Endothelial cell of hepatic sinusoid (primary cell): Measurements from ENCODE around the gene RTBDN.

Experiments
- in situ Hi-C: cut with HindIII; loops from 2 replicates; pipeline ENCODE4 v1.10.0; 2017; ENCODE audit warnings: low sequenced_read_pairs

The RTBDN gene

DNA sequence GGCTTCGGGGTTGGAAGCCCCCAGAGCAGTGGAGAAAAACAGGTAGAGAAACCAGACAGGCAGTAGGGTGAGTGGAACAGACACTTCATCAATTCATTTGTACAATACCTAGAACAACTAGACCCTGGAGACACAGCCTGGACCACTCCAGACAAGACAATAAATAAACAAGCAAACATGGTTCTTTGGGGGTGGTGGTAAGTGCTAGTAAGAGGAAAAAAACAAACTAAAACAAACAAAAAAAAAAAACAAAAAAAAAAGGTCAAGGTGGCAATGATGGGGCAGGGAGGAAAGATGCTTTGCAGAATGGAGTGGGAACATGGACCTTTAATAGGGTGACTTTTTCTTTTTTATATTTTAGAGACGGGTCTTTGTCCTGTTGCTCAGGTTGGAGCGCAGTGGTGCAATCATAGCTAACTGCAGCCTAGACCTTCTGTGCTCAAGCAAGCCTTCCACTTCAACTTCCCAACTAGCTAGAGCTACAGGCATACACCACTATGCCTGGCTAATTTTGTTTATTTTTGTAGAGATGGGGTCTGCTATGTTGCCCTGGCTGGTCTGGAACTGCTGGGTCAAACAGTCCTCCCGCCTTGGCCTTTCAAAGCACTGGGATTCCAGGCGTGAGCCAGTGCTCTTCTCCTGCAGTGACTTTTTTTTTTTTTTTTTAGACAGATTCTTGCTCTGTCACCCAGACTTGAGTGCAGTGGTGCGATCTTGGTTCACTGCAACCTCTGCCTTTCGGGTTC is 40.0 kb downstream of the RTBDN start:
- in situ Hi-C loops = no loop called here

DNA sequence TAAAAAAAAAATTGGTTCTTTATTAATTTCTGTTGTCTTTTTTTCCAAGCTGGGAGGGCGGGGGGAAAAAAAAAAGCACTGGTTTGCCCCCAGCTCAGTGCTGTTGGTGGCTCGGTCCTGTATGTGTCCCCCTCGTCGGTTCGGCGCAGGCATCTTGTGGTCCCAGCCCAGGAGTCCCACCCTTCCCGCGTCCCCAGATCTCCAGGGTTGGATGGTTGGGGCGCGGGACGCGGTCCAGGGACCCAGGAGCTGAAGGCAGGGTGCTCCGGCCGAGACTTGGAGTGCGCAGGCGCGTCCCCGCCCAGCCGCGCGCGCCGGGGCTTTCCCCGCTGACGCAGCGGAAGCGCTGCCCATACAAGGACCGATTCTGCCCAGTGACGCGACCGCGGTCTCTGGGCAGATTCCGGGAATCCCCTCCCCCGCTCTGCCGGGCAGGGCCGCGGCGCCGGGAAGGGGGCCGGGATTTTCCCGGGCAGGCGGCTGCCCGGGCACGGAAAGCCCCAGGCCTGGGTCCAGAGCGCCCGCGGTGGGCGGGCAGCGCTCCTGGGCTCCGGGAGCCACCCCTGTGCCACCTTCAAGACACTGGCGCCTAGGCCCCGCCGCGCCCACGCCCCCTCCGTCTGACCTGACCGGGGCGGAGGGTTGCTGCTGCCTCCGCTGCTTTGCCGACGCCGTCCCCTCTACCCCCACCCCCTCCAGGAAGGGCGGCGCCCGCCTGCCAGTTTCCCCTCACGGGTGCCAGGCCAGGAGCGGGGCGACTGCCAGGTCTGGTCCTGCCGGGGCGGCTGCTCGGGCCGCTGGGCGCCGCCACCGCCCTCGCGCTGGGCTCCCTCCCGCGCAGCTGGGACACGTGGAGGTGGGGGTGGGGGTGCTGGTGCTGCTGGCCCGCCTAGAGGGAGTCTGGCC is 40.8 kb downstream of the RTBDN start:
- in situ Hi-C loops = no loop called here

DNA sequence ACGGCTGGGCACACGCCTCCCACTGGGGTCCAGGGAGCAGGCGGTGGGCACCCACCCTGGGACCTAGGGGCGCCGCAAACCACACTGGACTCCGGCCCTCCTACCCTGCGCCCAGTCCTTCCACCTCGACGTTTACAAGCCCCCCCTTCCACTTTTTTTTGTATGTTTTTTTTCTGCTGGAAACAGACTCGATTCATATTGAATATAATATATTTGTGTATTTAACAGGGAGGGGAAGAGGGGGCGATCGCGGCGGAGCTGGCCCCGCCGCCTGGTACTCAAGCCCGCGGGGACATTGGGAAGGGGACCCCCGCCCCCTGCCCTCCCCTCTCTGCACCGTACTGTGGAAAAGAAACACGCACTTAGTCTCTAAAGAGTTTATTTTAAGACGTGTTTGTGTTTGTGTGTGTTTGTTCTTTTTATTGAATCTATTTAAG is 41.5 kb downstream of the RTBDN start:
- in situ Hi-C loops = no loop called here

DNA sequence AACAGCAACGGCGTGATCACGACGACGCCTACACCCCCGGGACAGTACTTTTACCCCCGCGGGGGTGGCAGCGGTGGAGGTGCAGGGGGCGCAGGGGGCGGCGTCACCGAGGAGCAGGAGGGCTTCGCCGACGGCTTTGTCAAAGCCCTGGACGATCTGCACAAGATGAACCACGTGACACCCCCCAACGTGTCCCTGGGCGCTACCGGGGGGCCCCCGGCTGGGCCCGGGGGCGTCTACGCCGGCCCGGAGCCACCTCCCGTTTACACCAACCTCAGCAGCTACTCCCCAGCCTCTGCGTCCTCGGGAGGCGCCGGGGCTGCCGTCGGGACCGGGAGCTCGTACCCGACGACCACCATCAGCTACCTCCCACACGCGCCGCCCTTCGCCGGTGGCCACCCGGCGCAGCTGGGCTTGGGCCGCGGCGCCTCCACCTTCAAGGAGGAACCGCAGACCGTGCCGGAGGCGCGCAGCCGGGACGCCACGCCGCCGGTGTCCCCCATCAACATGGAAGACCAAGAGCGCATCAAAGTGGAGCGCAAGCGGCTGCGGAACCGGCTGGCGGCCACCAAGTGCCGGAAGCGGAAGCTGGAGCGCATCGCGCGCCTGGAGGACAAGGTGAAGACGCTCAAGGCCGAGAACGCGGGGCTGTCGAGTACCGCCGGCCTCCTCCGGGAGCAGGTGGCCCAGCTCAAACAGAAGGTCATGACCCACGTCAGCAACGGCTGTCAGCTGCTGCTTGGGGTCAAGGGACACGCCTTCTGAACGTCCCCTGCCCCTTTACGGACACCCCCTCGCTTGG is 42.1 kb downstream of the RTBDN start:
- in situ Hi-C loops = no loop called here

DNA sequence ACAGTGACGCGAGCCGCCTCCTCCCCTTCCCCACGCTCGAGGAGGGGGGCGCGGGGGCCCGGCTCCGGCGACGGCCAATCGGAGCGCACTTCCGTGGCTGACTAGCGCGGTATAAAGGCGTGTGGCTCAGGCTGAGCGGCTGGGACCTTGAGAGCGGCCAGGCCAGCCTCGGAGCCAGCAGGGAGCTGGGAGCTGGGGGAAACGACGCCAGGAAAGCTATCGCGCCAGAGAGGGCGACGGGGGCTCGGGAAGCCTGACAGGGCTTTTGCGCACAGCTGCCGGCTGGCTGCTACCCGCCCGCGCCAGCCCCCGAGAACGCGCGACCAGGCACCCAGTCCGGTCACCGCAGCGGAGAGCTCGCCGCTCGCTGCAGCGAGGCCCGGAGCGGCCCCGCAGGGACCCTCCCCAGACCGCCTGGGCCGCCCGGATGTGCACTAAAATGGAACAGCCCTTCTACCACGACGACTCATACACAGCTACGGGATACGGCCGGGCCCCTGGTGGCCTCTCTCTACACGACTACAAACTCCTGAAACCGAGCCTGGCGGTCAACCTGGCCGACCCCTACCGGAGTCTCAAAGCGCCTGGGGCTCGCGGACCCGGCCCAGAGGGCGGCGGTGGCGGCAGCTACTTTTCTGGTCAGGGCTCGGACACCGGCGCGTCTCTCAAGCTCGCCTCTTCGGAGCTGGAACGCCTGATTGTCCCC is 42.9 kb downstream of the RTBDN start, which contains the start of gene JUNB:
TSS of gene JUNB (plus strand) at position 142 of the 706 bp plus-strand sequence. CDS start at position 428, 286 bp downstream.
- in situ Hi-C loops = no loop called here

DNA sequence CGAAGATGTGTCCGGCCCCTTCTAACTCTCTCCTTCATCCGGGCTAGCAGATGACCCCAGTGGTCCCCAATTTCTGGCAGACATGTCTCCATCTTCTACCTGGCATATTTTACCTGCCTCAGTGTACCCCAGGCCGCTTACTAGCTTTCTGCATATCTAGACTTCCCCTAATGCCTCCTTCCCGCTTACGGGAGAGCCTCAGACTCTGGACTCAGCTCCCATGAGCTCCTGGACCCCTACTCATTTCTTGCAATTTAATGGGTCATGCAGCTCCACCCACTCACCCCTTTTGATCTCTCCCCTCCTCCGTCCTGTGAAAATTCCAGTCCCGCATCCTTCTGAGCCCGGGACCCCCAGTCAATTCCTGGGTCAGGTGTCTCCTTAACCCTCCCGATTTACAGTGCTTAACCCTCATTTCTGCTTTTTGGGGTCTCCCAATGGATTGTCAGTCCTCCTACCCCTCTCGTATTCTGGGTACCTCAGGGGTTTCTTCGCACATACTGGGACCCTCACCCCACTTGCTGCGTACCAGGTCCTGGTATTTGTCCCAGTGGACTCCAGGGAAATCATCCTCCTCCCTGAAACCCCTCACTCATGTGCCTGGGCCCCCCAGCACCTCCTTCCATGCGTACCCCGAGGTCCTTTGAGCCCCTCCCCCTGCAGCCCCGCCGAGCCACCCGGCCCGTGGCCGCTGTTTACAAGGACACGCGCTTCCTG is 43.6 kb downstream of the RTBDN start:
- in situ Hi-C loops = no loop called here

DNA sequence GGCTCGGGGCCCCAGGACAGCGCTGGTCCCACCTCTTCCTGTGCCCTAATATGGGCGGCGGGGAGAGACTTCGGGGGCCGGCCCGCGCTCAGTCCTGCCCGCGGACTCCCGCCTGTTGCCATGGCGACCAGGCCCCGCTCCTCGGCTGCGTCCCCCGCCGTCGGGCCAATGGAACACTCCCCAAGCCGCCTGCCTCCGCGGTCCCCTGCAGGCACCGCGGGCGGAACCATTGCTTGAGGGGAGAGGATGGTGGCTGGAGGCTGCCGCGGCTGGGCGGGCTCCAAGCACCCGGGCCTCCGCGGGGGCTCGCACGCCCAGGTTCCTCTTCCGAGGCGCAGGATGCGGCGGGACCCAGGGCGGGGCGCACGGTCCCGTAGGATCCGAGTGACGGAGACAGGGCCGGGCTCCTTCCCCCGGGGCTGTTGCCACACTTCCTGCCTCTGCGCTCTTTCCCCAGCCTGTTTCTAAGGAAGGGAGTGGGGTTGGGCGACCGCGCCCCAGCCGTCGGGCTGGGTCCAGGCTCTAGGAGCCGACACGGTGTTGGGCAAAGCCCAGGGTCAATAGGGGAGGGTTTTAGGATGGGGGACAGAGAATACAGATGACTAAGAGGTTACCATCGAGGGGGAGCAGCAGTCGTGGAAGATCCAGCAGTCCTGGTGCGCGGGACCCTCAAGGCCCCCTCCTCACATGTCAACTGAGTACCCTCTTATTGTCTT is 44.3 kb downstream of the RTBDN start:
- in situ Hi-C loops = no loop called here

DNA sequence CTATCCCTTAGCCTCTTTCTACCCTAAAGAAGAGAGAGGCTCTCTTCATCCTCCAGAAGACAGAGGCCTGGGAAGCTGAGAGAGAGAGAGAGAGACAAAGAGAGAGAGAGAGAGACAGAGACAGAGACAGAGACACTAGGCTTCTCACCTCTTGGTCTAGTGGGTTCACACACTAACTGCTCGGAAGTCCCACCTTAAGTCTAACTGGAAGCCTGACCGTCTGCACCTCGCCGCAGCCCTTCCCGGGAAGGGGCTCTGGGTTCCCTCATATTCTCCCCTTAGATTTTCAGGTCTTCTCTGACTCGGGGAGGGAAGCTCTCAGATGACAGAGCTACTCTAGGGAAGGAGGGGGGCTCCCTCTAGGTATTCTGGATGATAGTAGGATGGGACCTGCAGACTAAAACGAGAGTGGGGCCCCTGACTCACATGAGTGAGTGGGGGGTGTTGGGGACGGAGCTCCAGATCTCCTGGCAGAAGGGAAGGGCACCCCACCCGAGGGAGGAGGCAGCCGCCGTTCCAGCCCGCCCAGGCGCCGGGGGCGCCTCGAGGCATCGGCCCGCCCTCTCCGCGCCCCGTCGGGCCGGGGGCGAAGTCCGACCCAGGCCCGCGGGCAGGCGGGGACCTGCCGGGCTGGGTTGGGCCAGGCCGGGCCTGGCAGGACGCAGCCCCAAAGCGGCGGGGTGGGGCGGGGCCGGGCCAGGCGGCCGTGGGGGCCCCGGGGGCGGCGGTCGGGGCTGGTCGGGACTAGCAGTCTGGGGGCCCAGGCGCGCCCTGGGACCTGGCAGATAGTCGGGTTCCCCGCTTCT is 45.1 kb downstream of the RTBDN start:
- in situ Hi-C loops = no loop called here

DNA sequence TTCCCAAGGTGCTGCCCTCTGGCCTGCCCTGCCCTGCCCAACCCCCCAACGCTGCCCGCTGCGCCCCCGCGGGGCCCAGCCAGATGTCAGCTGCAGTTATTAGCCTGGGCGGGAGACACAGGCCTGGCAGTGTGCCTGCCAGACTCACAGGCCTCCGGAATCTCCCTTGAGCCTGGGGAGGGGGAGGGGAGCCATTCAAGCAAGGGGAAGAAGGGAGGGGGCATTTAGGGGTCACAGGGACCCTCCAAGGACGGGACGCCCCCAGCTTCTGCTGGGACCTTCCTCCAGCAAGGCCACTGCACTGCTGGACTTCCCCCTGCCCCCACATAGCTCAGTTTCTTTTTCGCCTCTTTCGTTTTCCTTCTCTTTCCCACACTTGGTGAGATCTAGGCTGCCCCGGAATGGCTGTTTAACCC is 45.7 kb downstream of the RTBDN start:
- in situ Hi-C loops = no loop called here

DNA sequence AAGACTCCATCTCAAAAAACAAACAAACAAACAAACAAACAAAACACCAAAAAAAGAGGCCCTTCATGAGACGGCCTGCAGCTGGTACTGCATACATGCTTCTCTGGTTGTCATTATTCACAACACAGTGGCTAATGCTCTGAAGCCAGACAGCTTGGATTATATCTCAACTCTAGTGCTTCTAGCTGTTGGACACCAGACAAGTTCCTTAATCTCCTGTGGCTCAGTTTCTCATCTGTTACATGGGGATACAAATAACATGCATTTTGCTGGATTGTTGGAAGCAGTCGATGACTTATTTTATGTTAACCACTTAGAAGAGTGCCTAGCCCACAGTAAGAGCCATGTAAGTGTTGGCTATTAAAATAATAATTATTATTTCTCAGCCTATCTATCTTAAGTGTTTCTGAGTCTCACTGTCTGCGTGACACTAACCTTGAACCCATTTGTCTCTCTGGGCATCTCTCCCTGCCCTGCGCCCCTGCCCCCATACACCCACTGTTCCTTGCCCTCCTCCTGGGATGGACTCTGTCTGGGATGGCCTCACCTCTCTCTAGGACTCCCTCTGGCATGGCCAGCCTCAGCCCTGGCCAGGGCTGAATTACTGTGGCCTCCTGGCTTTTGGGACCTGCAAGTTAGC is 46.2 kb downstream of the RTBDN start:
- in situ Hi-C loops = no loop called here

DNA sequence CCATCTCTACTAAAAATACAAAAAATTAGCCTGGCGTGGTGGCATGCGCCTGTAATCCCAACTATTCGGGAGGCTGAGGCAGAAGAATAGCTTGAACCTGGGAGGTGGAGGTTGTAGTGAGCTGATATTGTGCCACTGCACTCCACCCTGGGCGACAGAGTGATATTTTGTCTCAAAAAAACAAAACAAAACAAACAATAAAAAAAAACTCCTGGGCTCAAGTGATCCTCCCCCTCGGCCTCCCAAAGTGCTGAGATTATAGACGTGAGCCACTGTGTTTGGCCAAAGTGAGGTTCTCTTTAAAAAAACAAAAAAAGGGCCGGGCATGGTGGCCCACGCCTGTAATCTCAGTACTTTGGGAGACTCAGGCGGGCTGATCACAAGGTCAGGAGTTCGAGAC is 46.9 kb downstream of the RTBDN start:
- in situ Hi-C loops = no loop called here

DNA sequence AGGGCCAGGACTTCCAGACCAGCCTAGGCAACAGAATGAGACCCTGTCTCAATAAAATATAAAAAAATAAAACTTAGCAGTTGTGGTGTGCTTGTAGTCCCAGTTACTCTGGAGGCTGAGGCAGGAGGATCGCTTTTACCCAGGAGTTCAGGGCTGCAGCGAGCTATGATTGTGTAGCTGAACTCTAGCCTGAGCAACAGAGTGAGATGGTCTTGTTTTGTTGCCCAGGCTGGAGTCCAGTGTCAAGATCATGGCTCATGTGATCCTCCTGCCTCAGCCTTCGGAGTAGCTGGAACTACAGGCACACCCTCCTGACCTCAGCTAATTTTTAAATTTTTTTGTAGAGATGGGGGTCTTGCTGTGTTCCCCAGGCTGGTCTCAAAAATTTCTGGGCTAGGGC is 47.4 kb downstream of the RTBDN start:
- in situ Hi-C loops = no loop called here

DNA sequence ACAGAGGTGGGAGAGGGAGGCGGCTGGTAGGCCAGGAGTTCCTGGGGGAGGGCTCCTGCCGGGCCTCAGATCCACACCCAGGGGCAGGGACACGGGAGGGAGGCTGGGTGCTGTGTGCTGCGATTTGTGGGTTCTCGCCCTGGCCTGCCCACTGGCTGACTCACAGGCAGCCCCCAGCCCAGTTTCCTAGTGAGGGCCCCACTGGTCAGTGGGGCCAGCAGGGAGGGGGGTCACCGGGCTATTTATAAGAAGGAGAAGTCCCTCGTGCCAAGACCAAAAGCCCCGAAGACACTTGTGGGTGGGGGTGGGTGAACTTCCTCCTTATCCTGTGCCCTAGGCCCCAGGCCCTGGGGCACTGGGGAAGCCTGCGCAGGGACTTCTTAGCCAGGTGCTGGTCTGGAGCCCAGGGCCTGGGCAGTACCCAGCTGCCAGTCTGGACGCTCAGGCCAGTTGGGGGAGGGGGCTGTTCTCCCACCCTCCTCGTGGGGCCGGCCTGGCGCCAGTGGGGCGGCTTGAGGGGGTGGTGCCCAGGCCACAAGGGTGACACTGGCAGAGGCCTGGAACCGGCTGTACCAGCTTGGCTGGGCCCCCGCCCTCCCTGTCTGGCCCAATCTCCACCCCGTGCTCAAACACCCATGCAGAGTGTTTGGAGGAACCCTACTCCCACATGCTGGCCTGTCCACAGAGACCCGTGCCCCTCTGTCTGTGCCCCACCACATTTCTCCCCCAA is 48.1 kb downstream of the RTBDN start:
- in situ Hi-C loops = no loop called here

DNA sequence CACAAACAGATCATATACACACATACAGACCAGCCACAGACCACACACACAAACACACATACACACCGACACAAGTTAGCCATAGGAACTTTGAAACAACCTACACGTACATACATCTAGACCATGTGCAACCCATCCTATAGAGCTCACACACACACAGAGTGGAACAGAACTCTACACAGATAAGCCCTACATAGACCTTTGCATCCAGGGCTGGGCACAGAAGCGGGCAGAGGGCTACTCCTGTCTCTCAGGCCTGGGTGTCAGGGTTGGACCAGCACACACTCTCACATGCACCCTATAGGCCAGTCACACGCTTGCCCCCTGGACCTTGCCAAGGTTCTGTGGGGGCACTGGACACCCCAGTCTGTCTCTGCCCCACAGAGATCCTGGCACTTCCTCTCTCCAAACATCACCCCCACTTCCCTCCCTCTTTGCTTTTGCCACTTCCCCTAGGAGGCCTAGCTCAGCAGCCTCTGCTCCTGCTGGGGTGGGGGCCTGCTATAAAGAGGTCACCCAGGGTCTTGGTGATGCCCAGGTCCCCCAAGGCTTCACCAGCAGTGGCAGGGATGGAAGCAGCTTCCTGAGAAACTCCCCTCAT is 48.8 kb downstream of the RTBDN start:
- in situ Hi-C loops = no loop called here

DNA sequence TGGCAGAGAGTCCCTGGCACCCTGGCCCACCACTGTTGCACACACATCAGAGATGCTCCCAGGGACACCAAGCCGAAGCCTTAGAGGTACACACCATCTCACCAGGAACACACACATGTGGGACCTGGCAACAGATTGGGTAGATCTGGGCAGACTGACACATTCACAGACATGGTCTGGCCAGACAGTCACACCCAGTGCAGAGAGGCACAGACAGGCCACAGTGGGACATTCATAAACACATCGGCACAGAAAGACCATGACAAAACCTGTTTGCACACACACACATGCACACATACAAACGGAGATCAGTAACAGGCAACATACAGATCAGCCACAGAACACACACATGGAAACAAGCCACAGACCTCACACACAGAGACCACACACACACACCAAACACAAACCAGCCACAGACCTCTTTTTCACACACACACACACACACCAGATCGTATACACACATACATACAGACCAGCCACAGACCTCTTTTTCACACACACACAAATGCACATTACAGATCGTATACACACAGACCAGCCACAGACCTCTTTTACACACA is 49.4 kb downstream of the RTBDN start:
- in situ Hi-C loops = no loop called here

DNA sequence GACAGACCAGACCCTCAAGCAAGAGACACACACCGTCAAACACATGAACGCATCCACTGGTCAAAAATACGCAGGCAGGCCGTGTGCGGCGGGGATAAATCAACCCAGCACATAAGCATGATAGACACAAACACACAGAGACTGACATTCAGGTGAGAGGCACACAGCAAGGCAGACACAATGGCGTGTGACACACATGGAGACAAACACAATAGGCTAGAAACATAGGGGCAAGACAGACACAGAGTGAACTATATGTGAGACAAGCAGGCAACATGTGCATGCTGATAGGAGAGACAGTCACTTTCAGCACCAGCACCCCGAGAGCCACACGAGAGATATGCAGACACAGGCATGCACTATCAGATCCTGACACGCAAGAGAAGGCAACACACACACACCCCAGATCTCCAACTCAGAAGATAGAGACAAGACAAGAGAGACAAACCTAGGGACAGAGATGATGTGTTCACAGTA is 49.9 kb downstream of the RTBDN start:
- in situ Hi-C loops = no loop called here
